H1 (cell line): ENCODE measurements around the gene KRT3. TPM values are rescaled to one million over a fixed set of nuclear protein-coding genes. Genes with fewer than 3 reads are reported as not detected.

Experiments
- BCL11A ChIP-seq, 2 experiments: IDR thresholded peaks; one replicate each; pipeline ENCODE4 v1.6.1; 2011; ENCODE audit warnings: low read depth in 2 of 2, low read length in 2 of 2, mild to moderate bottlenecking in 2 of 2
- BRCA1 ChIP-seq: IDR thresholded peaks from 2 replicates; pipeline ENCODE4 v1.6.1; 2012; ENCODE audit warnings: low read depth, low read length, improper control_type of control experiment
- CHD7 ChIP-seq: fragments of 300-600 bp; sonication (generic); IDR thresholded peaks from 2 replicates; pipeline ENCODE4 v1.7.1; 2012; ENCODE audit warnings: low read length, moderate library complexity, mild to moderate bottlenecking, inconsistent platforms; ENCODE audit not compliant: insufficient replicate concordance
- CREB1 ChIP-seq: IDR thresholded peaks from 2 replicates; pipeline ENCODE4 v1.6.1; 2012; ENCODE audit warnings: inconsistent platforms
- E2F6 ChIP-seq: IDR thresholded peaks from 2 replicates; pipeline ENCODE4 v1.6.1; 2012; ENCODE audit warnings: inconsistent platforms
- FOSL1 ChIP-seq: IDR thresholded peaks from 2 replicates; pipeline ENCODE4 v1.6.1; 2011; ENCODE audit warnings: mild to moderate bottlenecking, low read depth, low read length, moderate library complexity; ENCODE audit not compliant: insufficient read depth
- JUND ChIP-seq: IDR thresholded peaks from 2 replicates; pipeline ENCODE4 v1.6.1; 2011; ENCODE audit warnings: mild to moderate bottlenecking, improper control_type of control experiment, low read length
- NRF1 ChIP-seq: IDR thresholded peaks from 2 replicates; pipeline ENCODE4 v1.6.1; 2011; ENCODE audit warnings: mild to moderate bottlenecking, low read depth, low read length, improper control_type of control experiment
- RAD21 ChIP-seq, 2 experiments: IDR thresholded peaks in 1 of 2; conservative IDR thresholded peaks in 1 of 2; 2 replicates each; pipeline ENCODE4 v1.6.1; 2011; ENCODE audit warnings: low read depth in 2 of 2, low read length in 2 of 2, improper control_type of control experiment in 1 of 2, inconsistent platforms in 1 of 2, mild to moderate bottlenecking in 1 of 2, moderate library complexity in 1 of 2
- RXRA ChIP-seq: IDR thresholded peaks from 2 replicates; pipeline ENCODE4 v1.6.1; 2011; ENCODE audit warnings: low read depth, mild to moderate bottlenecking, low read length, moderate library complexity; ENCODE audit not compliant: insufficient read depth
- SIX5 ChIP-seq: IDR thresholded peaks from 2 replicates; pipeline ENCODE4 v1.6.1; 2011; ENCODE audit warnings: mild to moderate bottlenecking, low read depth, low read length
- SP4 ChIP-seq: IDR thresholded peaks from 2 replicates; pipeline ENCODE4 v1.6.1; 2012; ENCODE audit warnings: low read length, inconsistent platforms
- polyA plus RNA-seq, 7 experiments: library from polyadenylated mRNA; depleted of rRNA in 3 of 7; stranded (reverse) in 5 of 7; unstranded in 2 of 7; fragments of >200 nt in 5 of 7; fragments of 200-250 nt in 2 of 7; gene quantifications; 1 replicate in 5 of 7; 2 replicates in 1 of 7; 4 replicates in 1 of 7; pipeline versions ENCODE4 v1.2.1 to v1.2.3, GENCODE V29; 2011 to 2013; ENCODE audit warnings: missing spikeins in 2 of 7, mixed read lengths in 2 of 7
- total RNA-seq: library from RNA; stranded (reverse); fragmentation: NEBNext Ultra II Directional; extraction: Animal tissue kit (Norgen Biotek cat#: 25700); gene quantifications from 2 replicates; pipeline ENCODE4 v1.2.1, GENCODE V29; 2021

KRT3 gene
- total and polyA plus RNA-seq, 2 of the 8 experiments (the other 6 are each of a cell fraction or from before 2014, with no cell fraction given): not detected

- TF ChIP-seq CHD7: no peak
- TF ChIP-seq SP4: no peak
- no peak for TF ChIP-seq JUND
- TF ChIP-seq NRF1: no peak
- no peak for TF ChIP-seq BRCA1
- no peak for TF ChIP-seq FOSL1
- no peak for TF ChIP-seq BCL11A (IDR thresholded peaks at IDR 0.05; ENCODE audit: low read depth in 2 of 2, low read length in 2 of 2)
- TF ChIP-seq CREB1: no peak
- no peak for TF ChIP-seq E2F6
- TF ChIP-seq SIX5: no peak
- TF ChIP-seq RXRA: no peak
- no peak for TF ChIP-seq RAD21 (IDR thresholded peaks at IDR 0.05 in 1 of 2, conservative IDR thresholded peaks at IDR 0.05 in 1 of 2; ENCODE audit: low read depth in 2 of 2, low read length in 2 of 2)
Measured at GRCh38 chr12:52810554-52810953, 14.6 kb upstream of the KRT3 start (continued).
